Endodermal cell (in vitro differentiated cells): ENCODE measurements around the gene MORN1. TPM values are rescaled to one million over a fixed set of nuclear protein-coding genes. Genes with fewer than 3 reads are reported as not detected.

Experiments used
- DNase-seq: peaks from one replicate; pipeline ENCODE4 v3.0.0-alpha.2; 2017
- H3K27ac ChIP-seq: 2 replicates; pipeline ENCODE4 v1.5.1; 2013; ENCODE audit warnings: mild to moderate bottlenecking, low read depth, low read length, moderate library complexity
- H3K27me3 ChIP-seq: 2 replicates; pipeline ENCODE4 v1.6.1; 2013; ENCODE audit warnings: mild to moderate bottlenecking, low read length, moderate library complexity; ENCODE audit not compliant: insufficient read depth, control insufficient read depth, poor library complexity, severe bottlenecking
- H3K36me3 ChIP-seq: 2 replicates; pipeline ENCODE4 v1.7.0; 2013; ENCODE audit warnings: mild to moderate bottlenecking, low read length, moderate library complexity; ENCODE audit not compliant: control insufficient read depth, insufficient read depth
- H3K4me1 ChIP-seq: one replicate; pipeline ENCODE4 v1.7.0; 2013; ENCODE audit warnings: low read length; ENCODE audit not compliant: control insufficient read depth, insufficient read depth
- H3K4me3 ChIP-seq: 2 replicates; pipeline ENCODE4 v1.5.1; 2013; ENCODE audit warnings: mild to moderate bottlenecking, low read length, moderate library complexity
- H3K9ac ChIP-seq: 2 replicates; pipeline ENCODE4 v1.6.1; 2013; ENCODE audit warnings: mild to moderate bottlenecking, low read length, moderate library complexity; ENCODE audit not compliant: poor library complexity, severe bottlenecking; ENCODE audit errors: extremely low read depth
- H3K9me3 ChIP-seq: 2 replicates; pipeline ENCODE4 v1.6.1; 2013; ENCODE audit warnings: mild to moderate bottlenecking, low read length, moderate library complexity; ENCODE audit not compliant: control insufficient read depth
- H3K27ac Mint-ChIP-seq: 2 replicates; pipeline ENCODE4 v1.8.0; 2020; ENCODE audit warnings: mixed read lengths
- H3K27me3 Mint-ChIP-seq: 2 replicates; pipeline ENCODE4 v1.8.0; 2021; ENCODE audit warnings: mild to moderate bottlenecking, mixed read lengths; ENCODE audit not compliant: insufficient read depth
- H3K36me3 Mint-ChIP-seq: 2 replicates; pipeline ENCODE4 v1.8.0; 2020; ENCODE audit warnings: low read depth, mixed read lengths
- H3K4me1 Mint-ChIP-seq: 2 replicates; pipeline ENCODE4 v1.8.0; 2020; ENCODE audit warnings: mixed read lengths
- H3K4me3 Mint-ChIP-seq: 2 replicates; pipeline ENCODE4 v1.8.0; 2020; ENCODE audit warnings: mild to moderate bottlenecking, moderate library complexity, mixed read lengths
- H3K9me3 Mint-ChIP-seq: 2 replicates; pipeline ENCODE4 v1.8.0; 2020; ENCODE audit warnings: mild to moderate bottlenecking, mixed read lengths
- CTCF ChIP-seq: fragments of 200-600 bp; sonication (generic); conservative IDR thresholded peaks from 2 replicates; pipeline ENCODE4 v1.5.0; 2021; ENCODE audit warnings: antibody characterized with exemption, mild to moderate bottlenecking
- WGBS, 2 experiments: methylation state at CpG; one replicate each; pipeline versions ENCODE4 v1.1.5 to v1.1.7; 2013; ENCODE audit warnings: missing lambda C conversion rate in 2 of 2, mixed read lengths in 1 of 2; ENCODE audit not compliant: insufficient coverage in 1 of 2, insufficient read length in 1 of 2; 5-methylcytosine and 5-hydroxymethylcytosine counted together
- total RNA-seq, 2 donors: library from RNA; stranded (reverse); fragmentation: NEBNext Ultra II Directional in 1 of 2; extraction: Animal tissue kit (Norgen Biotek cat#: 25700) in 1 of 2; gene quantifications; 2 replicates in 1 of 2; 3 replicates in 1 of 2; pipeline ENCODE4 v1.2.1, GENCODE V29; 2021

The MORN1 gene
- total RNA-seq, 2 donors from 2014 or later, result 21.3 to 24.9 TPM

GRCh38 chr1:2417833-2418225, 26.5 kb upstream of the MORN1 start:
- Mint-ChIP-seq H3K9me3 (peaks cover 8% of the 10 kb centered on the region), H3K4me3 (no peak overlapping the region), H3K4me1 (peaks cover 8% of the 10 kb centered on the region), H3K36me3 (no peaks in the 10 kb centered on the region), H3K27me3 (peaks cover 24% of the 10 kb centered on the region), H3K27ac (no peak overlapping the region)
- no peaks in the 10 kb centered on the region for H3K36me3 ChIP-seq
- H3K4me1 ChIP-seq, result peaks cover 5% of the 10 kb centered on the region
- no peaks in the 10 kb centered on the region for H3K27me3 ChIP-seq
- 84 to 89% methylated on average over 12 to 14 of the region's 14 CpGs for WGBS, 2 experiments
- DNase-seq, result no peak
- no peak overlapping the region for H3K27ac ChIP-seq
- TF ChIP-seq CTCF, result no peak
- H3K9ac ChIP-seq, result no peak overlapping the region
- peaks cover 4% of the 10 kb centered on the region for H3K9me3 ChIP-seq
- no peak overlapping the region for H3K4me3 ChIP-seq

GRCh38 chr1:2417083-2417832, 25.9 kb upstream of the MORN1 start:
- no peak overlapping the region for H3K4me3 ChIP-seq
- Mint-ChIP-seq H3K27ac (no peak overlapping the region), H3K36me3 (no peaks in the 10 kb centered on the region), H3K27me3 (peaks cover 24% of the 10 kb centered on the region), H3K4me3 (no peak overlapping the region), H3K4me1 (peaks cover 8% of the 10 kb centered on the region), H3K9me3 (peaks cover 2% of the 10 kb centered on the region)
- DNase-seq, result no peak
- WGBS, 2 experiments, result 91 to 95% methylated on average over 9 to 13 of the region's 13 CpGs
- TF ChIP-seq CTCF, result no peak
- H3K4me1 ChIP-seq, result peaks cover 5% of the 10 kb centered on the region
- no peaks in the 10 kb centered on the region for H3K36me3 ChIP-seq
- H3K27me3 ChIP-seq, result no peaks in the 10 kb centered on the region
- H3K9ac ChIP-seq, result no peak overlapping the region
- no peak overlapping the region for H3K27ac ChIP-seq
- no peaks in the 10 kb centered on the region for H3K9me3 ChIP-seq

DNA sequence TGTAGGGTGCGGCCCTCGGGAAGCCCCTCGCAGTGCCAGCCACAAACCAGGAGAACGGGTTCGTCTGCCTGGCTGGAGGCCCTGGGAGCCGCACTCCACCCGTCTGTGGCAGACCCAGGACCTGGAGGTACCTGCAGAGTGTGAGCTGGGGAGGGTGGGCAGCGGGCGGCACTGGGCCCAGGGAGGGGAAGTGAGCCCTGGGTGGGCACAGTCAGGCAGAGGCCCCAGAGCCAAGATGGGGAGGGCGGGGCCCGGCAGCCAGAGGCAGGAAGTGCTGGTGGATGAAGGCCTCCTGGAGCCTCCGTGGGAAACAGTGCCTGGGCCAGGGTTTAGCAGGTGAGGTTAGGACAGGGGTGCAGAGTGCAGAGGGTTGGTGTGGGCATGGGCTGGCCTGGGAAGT, 25.0 kb upstream of the MORN1 start:
- H3K27me3 Mint-ChIP-seq, result peaks cover 21% of the 10 kb centered on the region
- no peak overlapping the region for H3K27ac Mint-ChIP-seq

More for the DNA sequence above, 25.0 kb upstream of the MORN1 start:
- no peak overlapping the region for H3K27ac ChIP-seq
- Mint-ChIP-seq H3K9me3 (no peaks in the 10 kb centered on the region), H3K4me3 (no peak overlapping the region), H3K36me3 (no peaks in the 10 kb centered on the region), H3K4me1 (peaks cover 8% of the 10 kb centered on the region)
- WGBS, 2 experiments, result 86 to 87% methylated on average over 7 to 12 of the region's 12 CpGs
- no peaks in the 10 kb centered on the region for H3K36me3 ChIP-seq
- no peak overlapping the region for H3K9ac ChIP-seq
- no peaks in the 10 kb centered on the region for H3K9me3 ChIP-seq
- no peak overlapping the region for H3K4me3 ChIP-seq
- no peaks in the 10 kb centered on the region for H3K27me3 ChIP-seq
- H3K4me1 ChIP-seq, result peaks cover 5% of the 10 kb centered on the region
- no peak for DNase-seq
- no peak for TF ChIP-seq CTCF
